ENCODE data around the gene ENAM.

The ENAM gene, protein sequence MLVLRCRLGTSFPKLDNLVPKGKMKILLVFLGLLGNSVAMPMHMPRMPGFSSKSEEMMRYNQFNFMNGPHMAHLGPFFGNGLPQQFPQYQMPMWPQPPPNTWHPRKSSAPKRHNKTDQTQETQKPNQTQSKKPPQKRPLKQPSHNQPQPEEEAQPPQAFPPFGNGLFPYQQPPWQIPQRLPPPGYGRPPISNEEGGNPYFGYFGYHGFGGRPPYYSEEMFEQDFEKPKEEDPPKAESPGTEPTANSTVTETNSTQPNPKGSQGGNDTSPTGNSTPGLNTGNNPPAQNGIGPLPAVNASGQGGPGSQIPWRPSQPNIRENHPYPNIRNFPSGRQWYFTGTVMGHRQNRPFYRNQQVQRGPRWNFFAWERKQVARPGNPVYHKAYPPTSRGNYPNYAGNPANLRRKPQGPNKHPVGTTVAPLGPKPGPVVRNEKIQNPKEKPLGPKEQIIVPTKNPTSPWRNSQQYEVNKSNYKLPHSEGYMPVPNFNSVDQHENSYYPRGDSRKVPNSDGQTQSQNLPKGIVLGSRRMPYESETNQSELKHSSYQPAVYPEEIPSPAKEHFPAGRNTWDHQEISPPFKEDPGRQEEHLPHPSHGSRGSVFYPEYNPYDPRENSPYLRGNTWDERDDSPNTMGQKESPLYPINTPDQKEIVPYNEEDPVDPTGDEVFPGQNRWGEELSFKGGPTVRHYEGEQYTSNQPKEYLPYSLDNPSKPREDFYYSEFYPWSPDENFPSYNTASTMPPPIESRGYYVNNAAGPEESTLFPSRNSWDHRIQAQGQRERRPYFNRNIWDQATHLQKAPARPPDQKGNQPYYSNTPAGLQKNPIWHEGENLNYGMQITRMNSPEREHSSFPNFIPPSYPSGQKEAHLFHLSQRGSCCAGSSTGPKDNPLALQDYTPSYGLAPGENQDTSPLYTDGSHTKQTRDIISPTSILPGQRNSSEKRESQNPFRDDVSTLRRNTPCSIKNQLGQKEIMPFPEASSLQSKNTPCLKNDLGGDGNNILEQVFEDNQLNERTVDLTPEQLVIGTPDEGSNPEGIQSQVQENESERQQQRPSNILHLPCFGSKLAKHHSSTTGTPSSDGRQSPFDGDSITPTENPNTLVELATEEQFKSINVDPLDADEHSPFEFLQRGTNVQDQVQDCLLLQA

DNA sequence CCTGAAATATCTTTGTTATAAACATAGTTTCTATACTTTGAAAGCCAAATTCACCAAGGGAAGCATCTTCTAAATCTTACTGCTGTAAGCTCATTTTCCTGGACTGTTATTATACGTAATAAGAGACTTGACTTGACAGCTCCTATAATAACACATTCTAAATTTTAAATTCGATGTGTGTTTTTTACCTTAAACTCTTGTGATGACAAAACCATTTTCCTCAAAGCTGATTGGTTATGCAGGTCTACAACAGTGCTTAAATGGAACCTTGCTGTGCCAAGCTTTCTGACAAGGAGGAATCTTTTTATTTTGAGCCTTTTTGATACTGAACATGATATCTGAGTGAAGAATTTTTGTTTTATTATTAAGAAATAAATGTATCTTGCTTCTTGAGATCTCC lies at the start of gene ENAM:
TSS of gene ENAM (plus strand) at position 301 of the 400 bp plus-strand sequence. CDS start 757 bp downstream, outside the sequence.
- no peaks in the 10 kb centered on the region for H3K36me3 ChIP-seq (ENCODE audit: low read depth)
- DNase-seq (ENCODE audit: low spot score), result no peak
- TF ChIP-seq, protein P1, sequence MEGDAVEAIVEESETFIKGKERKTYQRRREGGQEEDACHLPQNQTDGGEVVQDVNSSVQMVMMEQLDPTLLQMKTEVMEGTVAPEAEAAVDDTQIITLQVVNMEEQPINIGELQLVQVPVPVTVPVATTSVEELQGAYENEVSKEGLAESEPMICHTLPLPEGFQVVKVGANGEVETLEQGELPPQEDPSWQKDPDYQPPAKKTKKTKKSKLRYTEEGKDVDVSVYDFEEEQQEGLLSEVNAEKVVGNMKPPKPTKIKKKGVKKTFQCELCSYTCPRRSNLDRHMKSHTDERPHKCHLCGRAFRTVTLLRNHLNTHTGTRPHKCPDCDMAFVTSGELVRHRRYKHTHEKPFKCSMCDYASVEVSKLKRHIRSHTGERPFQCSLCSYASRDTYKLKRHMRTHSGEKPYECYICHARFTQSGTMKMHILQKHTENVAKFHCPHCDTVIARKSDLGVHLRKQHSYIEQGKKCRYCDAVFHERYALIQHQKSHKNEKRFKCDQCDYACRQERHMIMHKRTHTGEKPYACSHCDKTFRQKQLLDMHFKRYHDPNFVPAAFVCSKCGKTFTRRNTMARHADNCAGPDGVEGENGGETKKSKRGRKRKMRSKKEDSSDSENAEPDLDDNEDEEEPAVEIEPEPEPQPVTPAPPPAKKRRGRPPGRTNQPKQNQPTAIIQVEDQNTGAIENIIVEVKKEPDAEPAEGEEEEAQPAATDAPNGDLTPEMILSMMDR (IDR thresholded peaks at IDR 0.05; ENCODE audit: poor library complexity, severe bottlenecking), result no peak
- H3K4me1 ChIP-seq (ENCODE audit: insufficient read depth, poor library complexity, severe bottlenecking), result peaks cover 8% of the 10 kb centered on the region
- no peak within 1 kb of the TSS for H3K27ac ChIP-seq (ENCODE audit: poor library complexity, severe bottlenecking)
- no peak for ATAC-seq (ENCODE audit: low read depth)
- H3K9me3 ChIP-seq (ENCODE audit: severe bottlenecking), result no peaks in the 10 kb centered on the region
- no peaks in the 10 kb centered on the region for H3K27me3 ChIP-seq (ENCODE audit: insufficient read depth, poor library complexity, severe bottlenecking)
- no peak within 1 kb of the TSS for H3K4me3 ChIP-seq (ENCODE audit: severe bottlenecking)

DNA sequence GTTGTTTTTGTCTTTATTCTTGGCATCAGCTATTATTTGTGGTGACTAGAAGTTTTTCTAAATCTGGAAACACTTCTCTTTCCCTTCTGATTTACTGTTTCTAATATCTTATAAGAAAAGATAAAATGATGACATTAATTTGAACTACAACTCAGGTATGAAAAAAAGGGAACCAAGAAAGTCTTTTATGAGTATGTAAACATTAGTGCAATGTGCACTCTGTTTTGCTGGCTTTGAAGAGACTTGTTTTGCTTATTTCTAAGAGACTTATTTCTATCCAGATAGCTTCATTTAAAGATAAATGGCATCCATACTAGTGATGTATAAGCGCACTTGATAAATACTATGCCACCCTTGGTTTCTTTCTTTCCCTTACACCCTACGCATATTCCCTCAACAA lies 46.6 kb upstream of the ENAM start:
- no peaks in the 10 kb centered on the region for H3K9me3 ChIP-seq (ENCODE audit: severe bottlenecking)
- H3K4me3 ChIP-seq (ENCODE audit: severe bottlenecking), result no peak overlapping the region
- peaks cover 6% of the 10 kb centered on the region for H3K4me1 ChIP-seq (ENCODE audit: insufficient read depth, poor library complexity, severe bottlenecking)
- DNase-seq (ENCODE audit: low spot score) (no peak), ATAC-seq (ENCODE audit: low read depth) (no peak)
- no peak overlapping the region for H3K27ac ChIP-seq (ENCODE audit: poor library complexity, severe bottlenecking)
- TF ChIP-seq, protein P1 (IDR thresholded peaks at IDR 0.05; ENCODE audit: poor library complexity, severe bottlenecking), result no peak
- no peaks in the 10 kb centered on the region for H3K27me3 ChIP-seq (ENCODE audit: insufficient read depth, poor library complexity, severe bottlenecking)
- no peaks in the 10 kb centered on the region for H3K36me3 ChIP-seq (ENCODE audit: low read depth)

DNA sequence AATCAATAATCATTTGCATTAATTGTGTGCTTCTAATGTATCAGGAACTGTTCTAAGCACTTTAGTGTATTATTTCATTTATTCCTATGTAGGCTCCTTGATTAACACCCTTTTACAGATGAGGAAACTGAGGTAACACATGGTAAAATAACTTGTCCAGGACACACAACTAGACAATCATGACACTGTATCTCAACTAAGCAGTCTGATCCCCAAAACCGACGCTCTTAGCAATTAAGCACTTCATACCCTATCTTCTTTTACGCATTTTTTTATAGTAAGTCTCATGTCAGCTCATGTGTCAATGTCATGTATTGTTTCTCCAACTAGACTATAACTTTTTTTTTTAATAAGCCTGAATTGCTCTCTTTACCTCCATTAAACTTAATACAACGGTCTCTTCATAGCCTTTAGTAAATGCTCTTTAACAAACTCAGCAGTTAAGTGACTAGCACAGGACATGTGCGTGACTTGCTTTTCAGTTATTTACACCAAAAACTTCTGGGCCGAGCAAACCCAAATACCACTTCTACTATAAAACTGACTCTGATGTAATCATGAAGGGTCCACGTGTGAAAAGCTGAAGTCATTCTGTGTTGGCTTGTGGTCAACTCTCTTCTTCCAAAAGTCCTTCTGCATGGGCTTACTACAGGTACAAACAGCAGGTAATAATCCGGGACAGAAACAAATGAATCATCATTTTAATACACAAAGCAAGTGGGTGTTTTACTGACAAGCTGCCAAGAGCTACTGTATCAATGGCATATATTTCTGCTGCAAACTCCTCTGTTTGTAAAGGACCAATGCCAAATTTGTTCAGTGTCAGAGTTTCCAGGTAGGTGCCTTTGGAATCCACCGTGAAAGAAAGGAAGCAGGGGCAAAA lies 44.4 kb upstream of the ENAM start:
- no peaks in the 10 kb centered on the region for H3K9me3 ChIP-seq (ENCODE audit: severe bottlenecking)
- no peak overlapping the region for H3K27ac ChIP-seq (ENCODE audit: poor library complexity, severe bottlenecking)
- no peak for DNase-seq (ENCODE audit: low spot score)
- H3K36me3 ChIP-seq (ENCODE audit: low read depth), result no peaks in the 10 kb centered on the region
- H3K4me3 ChIP-seq (ENCODE audit: severe bottlenecking), result no peak overlapping the region
- H3K27me3 ChIP-seq (ENCODE audit: insufficient read depth, poor library complexity, severe bottlenecking), result no peaks in the 10 kb centered on the region
- peaks cover 6% of the 10 kb centered on the region for H3K4me1 ChIP-seq (ENCODE audit: insufficient read depth, poor library complexity, severe bottlenecking)
- TF ChIP-seq, protein P1 (IDR thresholded peaks at IDR 0.05; ENCODE audit: poor library complexity, severe bottlenecking), result no peak
- peak; percentile 93 for ATAC-seq (ENCODE audit: low read depth)

DNA sequence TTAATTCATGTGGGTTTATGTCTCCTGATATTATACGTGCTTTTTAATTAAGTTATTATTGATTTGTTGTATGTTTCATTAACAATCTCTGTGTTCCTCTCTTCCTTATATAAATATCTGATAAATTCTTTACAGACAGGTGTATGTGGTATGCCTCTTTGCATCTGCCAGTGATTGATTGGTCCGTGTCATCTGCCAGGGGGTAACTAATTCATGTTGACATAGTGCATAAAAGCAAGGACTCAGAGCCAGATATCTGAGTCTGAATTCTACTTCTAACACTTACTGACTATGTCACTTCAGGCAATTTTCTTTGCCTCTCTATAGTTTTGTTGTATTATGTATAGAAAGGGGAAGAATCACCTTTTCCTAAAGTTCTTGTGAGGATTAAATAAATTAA lies 41.7 kb upstream of the ENAM start:
- DNase-seq (ENCODE audit: low spot score), result no peak
- Histone ChIP-seq H3K9me3 (ENCODE audit: severe bottlenecking) (no peaks in the 10 kb centered on the region), H3K27ac (ENCODE audit: poor library complexity, severe bottlenecking) (no peak overlapping the region), H3K4me3 (ENCODE audit: severe bottlenecking) (no peak overlapping the region), H3K4me1 (ENCODE audit: insufficient read depth, poor library complexity, severe bottlenecking) (peaks cover 6% of the 10 kb centered on the region), H3K36me3 (ENCODE audit: low read depth) (no peaks in the 10 kb centered on the region), H3K27me3 (ENCODE audit: insufficient read depth, poor library complexity, severe bottlenecking) (no peaks in the 10 kb centered on the region)
- ATAC-seq (ENCODE audit: low read depth), result no peak
- TF ChIP-seq, protein P1 (IDR thresholded peaks at IDR 0.05; ENCODE audit: poor library complexity, severe bottlenecking), result no peak

Measured in RWPE2 (cell line).